Measurements from ENCODE around the gene SURF2. TPM values are rescaled to one million over a fixed set of nuclear protein-coding genes. Genes with fewer than 3 reads are reported as not detected.

Gene SURF2
- total and polyA plus RNA-seq, 9 of the 15 experiments (the other 6 are each of a cell fraction or from before 2014, with no cell fraction given): 5.5 to 82.5 (median 21.3) TPM

GRCh38 chr9:133374612-133375115 lies 18.3 kb downstream of the SURF2 start (continued):
- TF ChIP-seq ZBTB49 (CRISPR knock-in tag; IDR thresholded peaks at IDR 0.05; ENCODE audit: borderline replicate concordance) (no peak), SRSF3 (IDR thresholded peaks at IDR 0.05; ENCODE audit: insufficient read depth, low read length) (no peak), SMAD2 (IDR thresholded peaks at IDR 0.05; ENCODE audit: low read depth, low read length) (no peak), ZNF408 (CRISPR knock-in tag; IDR thresholded peaks at IDR 0.05; ENCODE audit: low read depth) (no peak), LCOR (CRISPR knock-in tag; IDR thresholded peaks at IDR 0.05) (no peak), YY1 (IDR thresholded peaks at IDR 0.05; ENCODE audit: borderline replicate concordance in 1 of 3, control insufficient read depth in 1 of 3, extremely low read depth in 1 of 3, insufficient read depth in 3 of 3, insufficient read length in 1 of 3, insufficient replicate concordance in 2 of 3, low read depth in 1 of 3, low read length in 2 of 3) (no peak), CUX1 (CRISPR knock-in tag; IDR thresholded peaks at IDR 0.05) (0 out of 2 replicates have a peak, but pooled peaks have one; percentile 33), EZH2 (IDR thresholded peaks at IDR 0.05; ENCODE audit: borderline replicate concordance, low read depth, low read length) (no peak), MTA3 (IDR thresholded peaks at IDR 0.05; ENCODE audit: borderline replicate concordance) (no peak), KLF10 (CRISPR knock-in tag; IDR thresholded peaks at IDR 0.05) (no peak), SMARCA4 (IDR thresholded peaks at IDR 0.05) (peak; percentile 38)
- TF ChIP-seq, protein P1, sequence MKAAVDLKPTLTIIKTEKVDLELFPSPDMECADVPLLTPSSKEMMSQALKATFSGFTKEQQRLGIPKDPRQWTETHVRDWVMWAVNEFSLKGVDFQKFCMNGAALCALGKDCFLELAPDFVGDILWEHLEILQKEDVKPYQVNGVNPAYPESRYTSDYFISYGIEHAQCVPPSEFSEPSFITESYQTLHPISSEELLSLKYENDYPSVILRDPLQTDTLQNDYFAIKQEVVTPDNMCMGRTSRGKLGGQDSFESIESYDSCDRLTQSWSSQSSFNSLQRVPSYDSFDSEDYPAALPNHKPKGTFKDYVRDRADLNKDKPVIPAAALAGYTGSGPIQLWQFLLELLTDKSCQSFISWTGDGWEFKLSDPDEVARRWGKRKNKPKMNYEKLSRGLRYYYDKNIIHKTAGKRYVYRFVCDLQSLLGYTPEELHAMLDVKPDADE (conservative IDR thresholded peaks at IDR 0.05; ENCODE audit: control insufficient read depth, low read depth, low read length): no peak
- TF ChIP-seq, protein P2, sequence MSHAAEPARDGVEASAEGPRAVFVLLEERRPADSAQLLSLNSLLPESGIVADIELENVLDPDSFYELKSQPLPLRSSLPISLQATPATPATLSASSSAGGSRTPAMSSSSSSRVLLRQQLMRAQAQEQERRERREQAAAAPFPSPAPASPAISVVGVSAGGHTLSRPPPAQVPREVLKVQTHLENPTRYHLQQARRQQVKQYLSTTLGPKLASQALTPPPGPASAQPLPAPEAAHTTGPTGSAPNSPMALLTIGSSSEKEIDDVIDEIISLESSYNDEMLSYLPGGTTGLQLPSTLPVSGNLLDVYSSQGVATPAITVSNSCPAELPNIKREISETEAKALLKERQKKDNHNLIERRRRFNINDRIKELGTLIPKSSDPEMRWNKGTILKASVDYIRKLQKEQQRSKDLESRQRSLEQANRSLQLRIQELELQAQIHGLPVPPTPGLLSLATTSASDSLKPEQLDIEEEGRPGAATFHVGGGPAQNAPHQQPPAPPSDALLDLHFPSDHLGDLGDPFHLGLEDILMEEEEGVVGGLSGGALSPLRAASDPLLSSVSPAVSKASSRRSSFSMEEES (CRISPR knock-in tag; IDR thresholded peaks at IDR 0.05): no peak
- TF ChIP-seq, protein P3, sequence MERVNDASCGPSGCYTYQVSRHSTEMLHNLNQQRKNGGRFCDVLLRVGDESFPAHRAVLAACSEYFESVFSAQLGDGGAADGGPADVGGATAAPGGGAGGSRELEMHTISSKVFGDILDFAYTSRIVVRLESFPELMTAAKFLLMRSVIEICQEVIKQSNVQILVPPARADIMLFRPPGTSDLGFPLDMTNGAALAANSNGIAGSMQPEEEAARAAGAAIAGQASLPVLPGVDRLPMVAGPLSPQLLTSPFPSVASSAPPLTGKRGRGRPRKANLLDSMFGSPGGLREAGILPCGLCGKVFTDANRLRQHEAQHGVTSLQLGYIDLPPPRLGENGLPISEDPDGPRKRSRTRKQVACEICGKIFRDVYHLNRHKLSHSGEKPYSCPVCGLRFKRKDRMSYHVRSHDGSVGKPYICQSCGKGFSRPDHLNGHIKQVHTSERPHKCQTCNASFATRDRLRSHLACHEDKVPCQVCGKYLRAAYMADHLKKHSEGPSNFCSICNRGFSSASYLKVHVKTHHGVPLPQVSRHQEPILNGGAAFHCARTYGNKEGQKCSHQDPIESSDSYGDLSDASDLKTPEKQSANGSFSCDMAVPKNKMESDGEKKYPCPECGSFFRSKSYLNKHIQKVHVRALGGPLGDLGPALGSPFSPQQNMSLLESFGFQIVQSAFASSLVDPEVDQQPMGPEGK (CRISPR knock-in tag; IDR thresholded peaks at IDR 0.05; ENCODE audit: borderline replicate concordance): no peak
